ENCODE data around the gene UGP2. TPM values are rescaled to one million over a fixed set of nuclear protein-coding genes. Genes with fewer than 3 reads are reported as not detected.

UGP2 gene
- total RNA-seq, 1 donor from 2014 or later = 76.6 TPM

DNA sequence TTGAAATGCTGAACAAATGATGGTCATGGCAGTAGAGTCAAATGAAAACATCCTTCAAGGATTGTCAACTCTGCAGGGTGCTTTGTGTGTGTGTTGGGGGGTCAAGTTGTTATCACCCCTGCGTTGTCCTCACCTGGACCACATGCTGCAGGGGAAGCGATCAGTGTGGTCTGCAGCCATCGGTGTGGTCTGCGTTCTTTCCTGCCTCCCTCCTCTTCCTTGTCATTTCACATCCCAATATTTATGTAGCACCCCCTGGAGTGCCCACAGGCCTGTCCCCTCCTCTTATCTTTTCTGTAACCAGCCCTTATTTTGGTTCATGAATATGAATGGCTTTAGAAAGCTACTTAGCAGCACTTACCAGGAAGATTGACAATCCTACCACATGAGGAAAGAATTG is 38.9 kb downstream of the UGP2 start:
- DNase-seq (ENCODE audit: extremely low spot score, unreplicated experiment) = no peak
- H3K27ac Mint-ChIP-seq = peak overlapping the region; percentile 44
- peaks cover 36% of the 10 kb centered on the region for H3K36me3 Mint-ChIP-seq

DNA sequence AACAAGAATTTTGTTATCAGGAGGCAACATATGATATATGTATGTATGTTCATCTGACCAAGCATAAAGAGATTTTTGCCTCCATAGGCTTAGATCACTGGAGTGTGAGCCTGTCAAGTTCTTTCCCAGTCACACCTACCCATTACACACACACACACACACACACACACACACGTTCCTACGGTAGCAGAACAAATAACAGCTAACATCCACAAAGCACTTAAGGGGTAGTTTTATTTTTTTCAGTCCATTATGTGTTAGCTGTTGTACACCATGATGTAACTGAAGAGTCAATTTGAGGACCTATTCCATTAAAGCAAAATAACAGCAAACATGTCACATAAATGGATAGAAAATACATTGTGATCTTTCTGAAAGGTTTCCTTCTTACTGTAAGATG is 39.5 kb downstream of the UGP2 start:
- TF ChIP-seq, protein P1, sequence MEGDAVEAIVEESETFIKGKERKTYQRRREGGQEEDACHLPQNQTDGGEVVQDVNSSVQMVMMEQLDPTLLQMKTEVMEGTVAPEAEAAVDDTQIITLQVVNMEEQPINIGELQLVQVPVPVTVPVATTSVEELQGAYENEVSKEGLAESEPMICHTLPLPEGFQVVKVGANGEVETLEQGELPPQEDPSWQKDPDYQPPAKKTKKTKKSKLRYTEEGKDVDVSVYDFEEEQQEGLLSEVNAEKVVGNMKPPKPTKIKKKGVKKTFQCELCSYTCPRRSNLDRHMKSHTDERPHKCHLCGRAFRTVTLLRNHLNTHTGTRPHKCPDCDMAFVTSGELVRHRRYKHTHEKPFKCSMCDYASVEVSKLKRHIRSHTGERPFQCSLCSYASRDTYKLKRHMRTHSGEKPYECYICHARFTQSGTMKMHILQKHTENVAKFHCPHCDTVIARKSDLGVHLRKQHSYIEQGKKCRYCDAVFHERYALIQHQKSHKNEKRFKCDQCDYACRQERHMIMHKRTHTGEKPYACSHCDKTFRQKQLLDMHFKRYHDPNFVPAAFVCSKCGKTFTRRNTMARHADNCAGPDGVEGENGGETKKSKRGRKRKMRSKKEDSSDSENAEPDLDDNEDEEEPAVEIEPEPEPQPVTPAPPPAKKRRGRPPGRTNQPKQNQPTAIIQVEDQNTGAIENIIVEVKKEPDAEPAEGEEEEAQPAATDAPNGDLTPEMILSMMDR (conservative IDR thresholded peaks at IDR 0.05) = no peak

More for the DNA sequence above, 38.9 kb downstream of the UGP2 start:
- TF ChIP-seq, protein P1 (conservative IDR thresholded peaks at IDR 0.05) = no peak
- H3K27me3 Mint-ChIP-seq = no peaks in the 10 kb centered on the region
- H3K4me3 Mint-ChIP-seq = no peak overlapping the region
- H3K9me3 Mint-ChIP-seq = no peaks in the 10 kb centered on the region
- peaks cover 15% of the 10 kb centered on the region for H3K4me1 Mint-ChIP-seq (ENCODE audit: unreplicated experiment)

DNA sequence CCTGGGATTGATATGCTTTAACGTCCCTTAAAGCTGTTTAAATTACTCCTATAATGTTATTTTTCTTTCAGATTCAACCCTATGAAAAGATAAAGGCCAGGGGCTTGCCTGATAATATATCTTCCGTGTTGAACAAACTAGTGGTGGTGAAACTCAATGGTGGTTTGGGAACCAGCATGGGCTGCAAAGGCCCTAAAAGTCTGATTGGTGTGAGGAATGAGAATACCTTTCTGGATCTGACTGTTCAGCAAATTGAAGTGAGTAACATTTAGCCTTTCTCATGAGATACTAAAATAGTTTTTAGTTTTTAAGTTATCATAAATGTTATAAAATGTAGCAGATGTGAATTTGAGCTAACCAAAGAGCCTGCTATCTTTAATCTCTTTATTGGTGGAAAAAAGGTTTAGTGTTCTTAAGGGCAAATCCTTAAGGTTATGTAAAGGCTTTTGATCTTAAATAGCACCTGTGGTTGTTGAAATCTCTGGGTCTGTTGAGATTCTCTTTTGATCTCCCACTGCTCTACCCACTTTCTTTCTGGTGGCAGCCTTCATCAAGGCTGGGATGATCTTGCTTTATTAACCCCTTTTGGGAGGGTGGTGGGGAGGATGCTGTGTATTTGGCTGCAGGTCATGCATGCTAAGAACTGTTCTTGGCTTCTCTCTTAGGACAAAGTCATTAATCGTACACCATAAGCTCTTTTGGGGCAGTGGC is 40.9 kb downstream of the UGP2 start:
- H3K4me1 Mint-ChIP-seq (ENCODE audit: unreplicated experiment) = peaks cover 11% of the 10 kb centered on the region
- H3K27me3 Mint-ChIP-seq = no peaks in the 10 kb centered on the region
- no peak for DNase-seq (ENCODE audit: extremely low spot score, unreplicated experiment)
- TF ChIP-seq, protein P1 (conservative IDR thresholded peaks at IDR 0.05) = no peak
- no peaks in the 10 kb centered on the region for H3K9me3 Mint-ChIP-seq
- H3K27ac Mint-ChIP-seq = no peak overlapping the region
- no peak overlapping the region for H3K4me3 Mint-ChIP-seq
- H3K36me3 Mint-ChIP-seq = peaks cover 33% of the 10 kb centered on the region

More for the DNA sequence above, 39.5 kb downstream of the UGP2 start:
- Mint-ChIP-seq H3K36me3 (peaks cover 33% of the 10 kb centered on the region), H3K27me3 (no peaks in the 10 kb centered on the region), H3K4me3 (no peak overlapping the region), H3K9me3 (no peaks in the 10 kb centered on the region), H3K4me1 (ENCODE audit: unreplicated experiment) (peaks cover 11% of the 10 kb centered on the region), H3K27ac (peak overlapping the region; percentile 44)
- DNase-seq (ENCODE audit: extremely low spot score, unreplicated experiment) = no peak

DNA sequence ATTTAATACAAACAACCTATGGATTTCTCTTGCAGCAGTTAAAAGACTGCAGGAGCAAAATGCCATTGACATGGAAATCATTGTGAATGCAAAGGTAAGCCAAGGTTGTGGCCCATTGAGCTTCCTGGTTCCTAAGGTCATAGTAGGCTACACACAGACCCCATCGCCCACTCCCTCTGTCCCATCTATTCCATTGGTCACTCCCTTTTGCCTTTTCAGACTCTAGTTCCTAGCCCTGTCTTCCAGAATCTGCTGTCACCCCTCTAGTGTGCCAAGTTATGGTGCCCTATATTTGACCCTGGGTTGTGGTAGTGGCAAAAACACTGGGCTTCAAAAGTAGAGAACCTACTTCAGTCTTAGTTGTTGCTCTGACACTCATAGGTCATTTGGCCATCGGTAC is 44.7 kb downstream of the UGP2 start:
- H3K4me1 Mint-ChIP-seq (ENCODE audit: unreplicated experiment) = peaks cover 5% of the 10 kb centered on the region
- no peaks in the 10 kb centered on the region for H3K9me3 Mint-ChIP-seq
- H3K36me3 Mint-ChIP-seq = peaks cover 35% of the 10 kb centered on the region
- no peak for DNase-seq (ENCODE audit: extremely low spot score, unreplicated experiment)
- no peak overlapping the region for H3K27ac Mint-ChIP-seq
- H3K4me3 Mint-ChIP-seq = no peak overlapping the region
- no peaks in the 10 kb centered on the region for H3K27me3 Mint-ChIP-seq
- TF ChIP-seq, protein P1 (conservative IDR thresholded peaks at IDR 0.05) = no peak

DNA sequence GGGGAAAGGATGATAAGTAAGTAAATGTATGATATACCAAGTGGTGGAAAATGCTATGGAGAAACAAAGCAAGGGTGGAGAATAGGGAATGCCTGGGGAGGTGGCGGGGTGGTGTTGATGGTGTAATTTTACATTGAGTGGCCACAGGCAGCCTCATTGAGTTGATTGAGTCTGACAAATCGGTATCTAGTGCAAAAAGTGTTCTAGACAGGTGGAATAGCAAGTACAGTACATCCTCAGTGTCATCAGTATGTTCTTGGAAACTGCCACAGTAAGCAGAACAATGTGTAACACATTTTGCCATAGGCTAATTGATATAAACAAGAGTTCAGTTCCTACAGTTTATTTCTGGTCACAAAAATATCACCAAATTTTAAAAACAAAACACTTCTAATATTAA is 46.4 kb downstream of the UGP2 start:
- TF ChIP-seq, protein P1 (conservative IDR thresholded peaks at IDR 0.05) = no peak
- H3K27ac Mint-ChIP-seq = no peak overlapping the region
- no peak for DNase-seq (ENCODE audit: extremely low spot score, unreplicated experiment)
- H3K27me3 Mint-ChIP-seq = no peaks in the 10 kb centered on the region
- peaks cover 7% of the 10 kb centered on the region for H3K4me1 Mint-ChIP-seq (ENCODE audit: unreplicated experiment)
- H3K9me3 Mint-ChIP-seq = no peaks in the 10 kb centered on the region
- H3K4me3 Mint-ChIP-seq = no peak overlapping the region
- H3K36me3 Mint-ChIP-seq = peaks cover 31% of the 10 kb centered on the region

All from type B pancreatic cell (in vitro differentiated cells).